SH-SY5Y (cell line): ENCODE data around the gene TAX1BP3.

Experiments used
- GATA2 ChIP-seq: IDR thresholded peaks from 2 replicates; pipeline ENCODE4 v1.6.1; 2011; ENCODE audit warnings: mild to moderate bottlenecking, low read depth, low read length
- GATA3 ChIP-seq: IDR thresholded peaks from 2 replicates; pipeline ENCODE4 v1.6.1; 2011; ENCODE audit warnings: low read depth, mild to moderate bottlenecking, low read length, moderate library complexity

GRCh38 chr17:3695723-3696411 is 27.5 kb upstream of the TAX1BP3 start, which contains the start of gene P2RX5:
- no peak for TF ChIP-seq GATA3
- TF ChIP-seq GATA2 = no peak
